IMR-90 (cell line): Measurements from ENCODE around the gene SLC26A4. TPM values are rescaled to one million over a fixed set of nuclear protein-coding genes. Genes with fewer than 3 reads are reported as not detected.

ENCODE experiments used
- ATAC-seq: fragments of 200-7000 bp; cut with Tn5 transposase; 2 replicates; pipeline ENCODE4 v1.9.1; 2020; ENCODE audit warnings: low read depth, mild to moderate bottlenecking, moderate library complexity
- BruUV-seq: library from RNA; stranded (reverse); fragments of 400-500 nt; replicated peaks from 2 replicates; lab custom pipeline; 2021; lab: Mats Ljungman, UMichigan
- CTCF ChIA-PET: fragments of 300-600 bp; formaldehyde crosslinking; extraction: SDS; loops from one replicate; lab custom pipeline; 2021; ENCODE audit warnings: antibody characterized with exemption; lab: Yijun Ruan, JAX
- POLR2A ChIA-PET: fragments of 300-600 bp; sonication (Branson Sonifier 250); formaldehyde crosslinking; loops from one replicate; lab custom pipeline; 2022; ENCODE audit warnings: antibody characterized with exemption; ENCODE audit not compliant: unreplicated experiment; lab: Charles Lee
- DNase-seq: peaks from one replicate; pipeline ENCODE4 v3.0.0; 2013
- H2AFZ ChIP-seq: replicated peaks from 2 replicates; pipeline ENCODE3; 2013; ENCODE audit warnings: low read length, mild to moderate bottlenecking; ENCODE audit not compliant: poor library complexity
- H2AK5ac ChIP-seq: 2 replicates; pipeline ENCODE4 v1.6.1; 2013; ENCODE audit warnings: low read depth, low read length, inconsistent platforms
- H2AK9ac ChIP-seq: replicated peaks from 2 replicates; pipeline ENCODE3; 2013; ENCODE audit warnings: mild to moderate bottlenecking, low read depth, low read length, moderate library complexity; ENCODE audit not compliant: poor library complexity
- H2BK120ac ChIP-seq: 2 replicates; pipeline ENCODE4 v1.6.1; 2013; ENCODE audit warnings: low read depth, low read length, inconsistent platforms
- H2BK15ac ChIP-seq: 3 replicates; pipeline ENCODE4 v1.6.1; 2013; ENCODE audit warnings: low read depth, low read length, inconsistent platforms
- H2BK20ac ChIP-seq: 2 replicates; pipeline ENCODE4 v1.6.1; 2013; ENCODE audit warnings: low read depth, mild to moderate bottlenecking, inconsistent platforms, low read length, moderate library complexity
- H2BK5ac ChIP-seq: 2 replicates; pipeline ENCODE4 v1.6.1; 2013; ENCODE audit warnings: mild to moderate bottlenecking, low read depth, low read length, inconsistent platforms; ENCODE audit not compliant: poor library complexity, severe bottlenecking
- H3K14ac ChIP-seq: replicated peaks from 2 replicates; pipeline ENCODE4 v1.6.1; 2013; ENCODE audit warnings: low read depth, low read length, inconsistent platforms
- H3K18ac ChIP-seq: 2 replicates; pipeline ENCODE4 v1.6.1; 2013; ENCODE audit warnings: low read depth, low read length, control low read depth
- H3K23ac ChIP-seq: 2 replicates; pipeline ENCODE4 v1.6.1; 2013; ENCODE audit warnings: low read depth, low read length, inconsistent platforms
- H3K27ac ChIP-seq: 2 replicates; pipeline ENCODE4 v1.5.1; 2013; ENCODE audit warnings: mild to moderate bottlenecking, control low read depth, low read length; ENCODE audit not compliant: insufficient read depth
- H3K27me3 ChIP-seq: 2 replicates; pipeline ENCODE4 v1.6.1; 2013; ENCODE audit warnings: low read length; ENCODE audit not compliant: control insufficient read depth, insufficient read depth
- H3K36me3 ChIP-seq: 2 replicates; pipeline ENCODE4 v1.6.1; 2013; ENCODE audit warnings: low read length, mixed read lengths; ENCODE audit not compliant: control insufficient read depth, insufficient read depth
- H3K4ac ChIP-seq: 2 replicates; pipeline ENCODE4 v1.6.1; 2013; ENCODE audit warnings: low read depth, low read length, inconsistent platforms
- H3K4me1 ChIP-seq: 2 replicates; pipeline ENCODE4 v1.6.1; 2013; ENCODE audit warnings: low read length, mixed read lengths; ENCODE audit not compliant: control insufficient read depth, insufficient read depth
- H3K4me2 ChIP-seq: 2 replicates; pipeline ENCODE4 v1.6.1; 2013; ENCODE audit warnings: low read depth, mild to moderate bottlenecking, control low read depth, low read length, moderate library complexity
- H3K4me3 ChIP-seq: 2 replicates; pipeline ENCODE4 v1.5.1; 2013; ENCODE audit warnings: low read depth, mild to moderate bottlenecking, control low read depth, low read length, moderate library complexity; ENCODE audit not compliant: insufficient read depth
- H3K56ac ChIP-seq: 2 replicates; pipeline ENCODE4 v1.6.1; 2013; ENCODE audit warnings: low read length, inconsistent platforms; ENCODE audit not compliant: insufficient read depth; ENCODE audit errors: extremely low read depth
- H3K79me1 ChIP-seq, 2 experiments: 2 replicates each; pipeline ENCODE4 v1.6.1; 2013; ENCODE audit warnings: low read length in 2 of 2, inconsistent platforms in 1 of 2, low read depth in 1 of 2
- H3K9ac ChIP-seq: 2 replicates; pipeline ENCODE4 v1.6.1; 2013; ENCODE audit warnings: low read depth, low read length, control low read depth
- H3K9me1 ChIP-seq: 2 replicates; pipeline ENCODE4 v1.6.1; 2013; ENCODE audit warnings: low read length, inconsistent platforms; ENCODE audit not compliant: insufficient read depth
- H3K9me3 ChIP-seq: 2 replicates; pipeline ENCODE4 v1.6.1; 2013; ENCODE audit warnings: low read length; ENCODE audit not compliant: control insufficient read depth, insufficient read depth
- H4K20me1 ChIP-seq: 2 replicates; pipeline ENCODE4 v1.6.1; 2013; ENCODE audit warnings: low read length, inconsistent platforms; ENCODE audit not compliant: insufficient read depth
- H4K5ac ChIP-seq: 2 replicates; pipeline ENCODE4 v1.6.1; 2013; ENCODE audit warnings: mild to moderate bottlenecking, low read depth, low read length, control low read depth
- H4K8ac ChIP-seq, 2 experiments: 2 replicates each; pipeline ENCODE4 v1.6.1; 2013; ENCODE audit warnings: low read depth in 2 of 2, low read length in 2 of 2, control low read depth in 1 of 2, inconsistent platforms in 1 of 2
- H4K91ac ChIP-seq: 2 replicates; pipeline ENCODE4 v1.6.1; 2013; ENCODE audit warnings: low read depth, low read length, inconsistent platforms; ENCODE audit not compliant: insufficient read depth
- CEBPB ChIP-seq: IDR thresholded peaks from 2 replicates; pipeline ENCODE4 v1.6.1; 2012; ENCODE audit warnings: low read depth, low read length, improper control_type of control experiment
- FOS ChIP-seq: fragments of 150-350 bp; IDR thresholded peaks from 2 replicates; pipeline ENCODE4 v1.6.1; 2016; ENCODE audit warnings: low read depth, low read length
- MAFK ChIP-seq: IDR thresholded peaks from 2 replicates; pipeline ENCODE4 v1.6.1; 2012; ENCODE audit warnings: low read depth, low read length, improper control_type of control experiment
- MAZ ChIP-seq: IDR thresholded peaks from 2 replicates; pipeline ENCODE4 v1.6.1; 2012; ENCODE audit warnings: low read depth, mild to moderate bottlenecking, low read length, improper control_type of control experiment, moderate library complexity, borderline replicate concordance
- RFX5 ChIP-seq: IDR thresholded peaks from 2 replicates; pipeline ENCODE4 v1.8.0; 2012; ENCODE audit warnings: low read depth, mild to moderate bottlenecking, low read length, moderate library complexity
- WGBS, 2 experiments: methylation state at CpG; one replicate each; pipeline versions ENCODE4 v1.1.5 to v1.1.7; 2013; ENCODE audit warnings: missing lambda C conversion rate in 2 of 2; ENCODE audit not compliant: insufficient read length in 1 of 2; ENCODE audit errors: extremely low coverage in 2 of 2; 5-methylcytosine and 5-hydroxymethylcytosine counted together
- dilution Hi-C: fragments of 300-500 bp; cut with HindIII; formaldehyde crosslinking; loops from one replicate; pipeline ENCODE4 v1.14.3; 2018; ENCODE audit warnings: low sequenced_read_pairs; ENCODE audit not compliant: unreplicated experiment
- in situ Hi-C: fragments of 300-500 bp; cut with MboI; formaldehyde crosslinking; loops from 3 replicates; pipeline ENCODE4 v1.14.3; 2019; ENCODE audit warnings: low sequenced_read_pairs, inconsistent platforms, mixed read lengths
- intact Hi-C: fragments of 100-400 bp; cut with micrococcal nuclease; formaldehyde crosslinking; loops from 2 replicates; pipeline ENCODE4 v1.10.0; 2022
- polyA plus RNA-seq, 3 experiments: library from polyadenylated mRNA; depleted of rRNA; stranded (reverse); fragments of >200 nt; gene quantifications; 2 replicates each; pipeline ENCODE4 v1.2.3, GENCODE V29; 2012; ENCODE audit warnings: low replicate concordance in 1 of 3
- total RNA-seq: library from RNA; depleted of rRNA; stranded (reverse); fragments of >200 nt; gene quantifications from 2 replicates; pipeline ENCODE4 v1.2.3, GENCODE V29; 2012
- TF ChIP-seq, protein P1 (sequence below): fragments of 150-350 bp; IDR thresholded peaks from 2 replicates; pipeline ENCODE4 v1.6.1; 2016; ENCODE audit warnings: low read depth, mild to moderate bottlenecking, low read length, moderate library complexity, borderline replicate concordance
- TF ChIP-seq, protein P2 (sequence below): conservative IDR thresholded peaks from 2 replicates; pipeline ENCODE4 v1.5.1; 2012; ENCODE audit warnings: mild to moderate bottlenecking, low read depth, low read length, improper control_type of control experiment

Gene SLC26A4
- total and polyA plus RNA-seq, 2 of the 4 experiments (the other 2 are of a cell fraction), result 0.09 to 1.1 TPM

DNA sequence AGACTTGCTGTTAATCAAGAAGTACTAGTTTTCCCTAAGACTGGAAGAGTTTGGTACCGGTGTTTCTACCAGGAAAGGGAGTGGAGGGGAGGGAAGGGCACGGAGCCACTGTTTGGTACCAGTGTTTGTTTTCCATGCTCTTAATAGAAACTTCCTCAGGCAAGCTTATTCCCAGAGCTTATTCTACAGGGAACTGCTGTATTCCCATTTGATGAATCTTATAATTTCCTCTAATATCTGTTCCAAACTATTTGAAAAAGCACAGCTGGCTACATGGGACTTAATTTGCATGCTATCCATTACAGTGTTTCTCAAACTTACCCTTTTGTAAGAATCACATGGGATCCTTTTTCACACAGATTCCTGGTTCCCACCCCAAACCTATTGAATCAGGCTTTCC lies 23.7 kb downstream of the SLC26A4 start:
- CTCF ChIA-PET, result no interaction called here
- Histone ChIP-seq H3K18ac (no peak overlapping the region), H2AK5ac (no peak overlapping the region), H4K8ac (no peak overlapping the region), H3K4ac (no peak overlapping the region), H3K36me3 (no peaks in the 10 kb centered on the region), H3K27ac (no peak overlapping the region), H3K4me3 (no peak overlapping the region), H3K27me3 (no peaks in the 10 kb centered on the region), H2BK15ac (no peak overlapping the region), H2AFZ (no peak overlapping the region), H2BK20ac (no peak overlapping the region), H3K56ac (no peak overlapping the region), H2AK9ac (no peak overlapping the region), H3K4me2 (no peak overlapping the region), H3K23ac (no peak overlapping the region), H4K91ac (no peak overlapping the region), H2BK5ac (no peak overlapping the region), H4K20me1 (no peaks in the 10 kb centered on the region), H3K9me3 (no peaks in the 10 kb centered on the region), H2BK120ac (no peak overlapping the region), H3K14ac (no peak overlapping the region), H4K5ac (no peak overlapping the region), H3K9me1 (no peaks in the 10 kb centered on the region; the same call in 1 of the 2 replicates), H3K79me1 (no peaks in the 10 kb centered on the region), H3K9ac (no peak overlapping the region), H3K4me1 (no peaks in the 10 kb centered on the region; the same call in 1 of the 2 replicates)
- BruUV-seq, result no TSS peak
- TF ChIP-seq, protein P1, sequence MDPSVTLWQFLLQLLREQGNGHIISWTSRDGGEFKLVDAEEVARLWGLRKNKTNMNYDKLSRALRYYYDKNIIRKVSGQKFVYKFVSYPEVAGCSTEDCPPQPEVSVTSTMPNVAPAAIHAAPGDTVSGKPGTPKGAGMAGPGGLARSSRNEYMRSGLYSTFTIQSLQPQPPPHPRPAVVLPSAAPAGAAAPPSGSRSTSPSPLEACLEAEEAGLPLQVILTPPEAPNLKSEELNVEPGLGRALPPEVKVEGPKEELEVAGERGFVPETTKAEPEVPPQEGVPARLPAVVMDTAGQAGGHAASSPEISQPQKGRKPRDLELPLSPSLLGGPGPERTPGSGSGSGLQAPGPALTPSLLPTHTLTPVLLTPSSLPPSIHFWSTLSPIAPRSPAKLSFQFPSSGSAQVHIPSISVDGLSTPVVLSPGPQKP, result no peak
- no peak for TF ChIP-seq MAZ
- TF ChIP-seq RFX5, result no peak
- TF ChIP-seq CEBPB, result no peak
- TF ChIP-seq FOS, result no peak
- no peak for TF ChIP-seq MAFK
- TF ChIP-seq, protein P2, sequence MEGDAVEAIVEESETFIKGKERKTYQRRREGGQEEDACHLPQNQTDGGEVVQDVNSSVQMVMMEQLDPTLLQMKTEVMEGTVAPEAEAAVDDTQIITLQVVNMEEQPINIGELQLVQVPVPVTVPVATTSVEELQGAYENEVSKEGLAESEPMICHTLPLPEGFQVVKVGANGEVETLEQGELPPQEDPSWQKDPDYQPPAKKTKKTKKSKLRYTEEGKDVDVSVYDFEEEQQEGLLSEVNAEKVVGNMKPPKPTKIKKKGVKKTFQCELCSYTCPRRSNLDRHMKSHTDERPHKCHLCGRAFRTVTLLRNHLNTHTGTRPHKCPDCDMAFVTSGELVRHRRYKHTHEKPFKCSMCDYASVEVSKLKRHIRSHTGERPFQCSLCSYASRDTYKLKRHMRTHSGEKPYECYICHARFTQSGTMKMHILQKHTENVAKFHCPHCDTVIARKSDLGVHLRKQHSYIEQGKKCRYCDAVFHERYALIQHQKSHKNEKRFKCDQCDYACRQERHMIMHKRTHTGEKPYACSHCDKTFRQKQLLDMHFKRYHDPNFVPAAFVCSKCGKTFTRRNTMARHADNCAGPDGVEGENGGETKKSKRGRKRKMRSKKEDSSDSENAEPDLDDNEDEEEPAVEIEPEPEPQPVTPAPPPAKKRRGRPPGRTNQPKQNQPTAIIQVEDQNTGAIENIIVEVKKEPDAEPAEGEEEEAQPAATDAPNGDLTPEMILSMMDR, result no peak
- in situ Hi-C loops, result no loop called here
- dilution Hi-C loops, result no loop called here
- POLR2A ChIA-PET, result no interaction called here
- intact Hi-C loops, result no loop called here
- DNase-seq (no peak), ATAC-seq (no peak)
- no CpG with 5 or more reads among the region's 2 CpGs for WGBS, 2 experiments
